ENCODE measurements around the gene ST3GAL3. TPM values are rescaled to one million over a fixed set of nuclear protein-coding genes. Genes with fewer than 3 reads are reported as not detected.

Gene ST3GAL3
- total and polyA plus RNA-seq, 2 of the 13 experiments (the other 11 are each of a cell fraction or from before 2014, with no cell fraction given), result 5.1 to 8.1 TPM

GRCh38 chr1:43924516-43924915 lies 217.2 kb downstream of the ST3GAL3 start (continued):
- TF ChIP-seq RNF219 (CRISPR knock-in tag; IDR thresholded peaks at IDR 0.05) (no peak), ZNF660 (CRISPR knock-in tag; IDR thresholded peaks at IDR 0.05; ENCODE audit: borderline replicate concordance, low read depth) (no peak), MNT (IDR thresholded peaks at IDR 0.05) (no peak), MLX (CRISPR knock-in tag; IDR thresholded peaks at IDR 0.05) (no peak), REXO4 (CRISPR knock-in tag; IDR thresholded peaks at IDR 0.05; ENCODE audit: borderline replicate concordance) (no peak), SETDB1 (CRISPR knock-in tag; IDR thresholded peaks at IDR 0.05; ENCODE audit: borderline replicate concordance) (no peak)

- no peaks in the 10 kb centered on the region; the same call in 1 of the 2 replicates for H3K4me1 ChIP-seq (ENCODE audit: insufficient read depth, low read length)
- DNase-seq (ENCODE audit: low spot score) (no peak), FAIRE-seq (no peak), ATAC-seq (no peak)
- no peak overlapping the region for H2AFZ ChIP-seq (ENCODE audit: low read length)
- POLR2A ChIA-PET, result no interaction called here
- WGBS (ENCODE audit: low lambda C conversion rate), result 97% methylated on average over 9 of the region's 9 CpGs
- no peak overlapping the region for H3K4me3 ChIP-seq (replicated peaks in 1 of 3; ENCODE audit: insufficient read depth in 1 of 3, low read depth in 2 of 3, low read length in 3 of 3)
- no TSS peak for BruUV-seq (replicated peaks)
- in situ Hi-C loops (cut with HindIII; ENCODE audit: extremely low pct_ligation_motif_present, low pct_unique_long_range_greater_than_20kb), result no loop called here
- H3K9me3 ChIP-seq (ENCODE audit: low read length), result no peaks in the 10 kb centered on the region
- H3K9ac ChIP-seq (ENCODE audit: insufficient read depth, low read depth, low read length), result no peak overlapping the region
- H4K20me1 ChIP-seq (ENCODE audit: insufficient read depth, low read length), result 0 out of 2 replicates have a peak, but pooled peaks cover 2% of the 10 kb centered on the region
- no peaks in the 10 kb centered on the region for H3K27me3 ChIP-seq (ENCODE audit: control insufficient read depth in 1 of 2, insufficient read depth in 2 of 2, low read length in 2 of 2)
- CTCF ChIA-PET (ENCODE audit: low intra/inter-chr PET ratio, low total read pairs), result no interaction called here
- H3K36me3 ChIP-seq (replicated peaks in 1 of 2; ENCODE audit: control insufficient read depth in 1 of 2, insufficient read depth in 2 of 2, low read length in 2 of 2), result peaks cover 0 to 3% of the 10 kb centered on the region in 2 experiments; a peak in 2 of 5 replicates
- H3K4me2 ChIP-seq (ENCODE audit: low read depth, low read length), result no peak overlapping the region
- intact Hi-C loops (cut with micrococcal nuclease; ENCODE audit: unreplicated experiment), result loop anchor here (5.0 kb wide), 1 partner anchor 524 kb away; no protein-coding TSS in a partner anchor
- no peak overlapping the region for H3K27ac ChIP-seq (ENCODE audit: extremely low read length, insufficient read depth, low read length)
- no peaks in the 10 kb centered on the region for H3K79me2 ChIP-seq (ENCODE audit: insufficient read depth, low read length)
- TF ChIP-seq NCOA2 (CRISPR knock-in tag; IDR thresholded peaks at IDR 0.05) (no peak), PLRG1 (conservative IDR thresholded peaks at IDR 0.05) (no peak), ZNF639 (CRISPR knock-in tag; conservative IDR thresholded peaks at IDR 0.05) (no peak), ATAD3A (CRISPR knock-in tag; IDR thresholded peaks at IDR 0.05) (no peak), ZBTB46 (CRISPR knock-in tag; IDR thresholded peaks at IDR 0.05; ENCODE audit: borderline replicate concordance) (no peak), ZBTB3 (CRISPR knock-in tag; IDR thresholded peaks at IDR 0.05; ENCODE audit: borderline replicate concordance, low read depth) (no peak), MXD3 (CRISPR knock-in tag; IDR thresholded peaks at IDR 0.05) (no peak), KAT8 (CRISPR knock-in tag; IDR thresholded peaks at IDR 0.05) (no peak), TP53 (CRISPR knock-in tag; conservative IDR thresholded peaks at IDR 0.05) (no peak), NBN (conservative IDR thresholded peaks at IDR 0.05) (no peak)
Measured at GRCh38 chr1:43925846-43926245, 218.5 kb downstream of the ST3GAL3 start.

Data from HepG2 (cell line).